GM18873 (cell line): Measurements from ENCODE around the gene SMO.
"Not testable (repeated sequence)": the region's sequence is repeated elsewhere in the genome, so short reads cannot be mapped to it uniquely, and the experiment has no call there.

ENCODE experiments used
- ATAC-seq: cut with Tn5 transposase; IDR thresholded peaks from one replicate; pipeline ENCODE4 v1.9.1; 2021; ENCODE audit warnings: mild to moderate bottlenecking, moderate library complexity, moderate number of reproducible peaks; ENCODE audit not compliant: unreplicated experiment, low FRiP score

SMO gene

DNA sequence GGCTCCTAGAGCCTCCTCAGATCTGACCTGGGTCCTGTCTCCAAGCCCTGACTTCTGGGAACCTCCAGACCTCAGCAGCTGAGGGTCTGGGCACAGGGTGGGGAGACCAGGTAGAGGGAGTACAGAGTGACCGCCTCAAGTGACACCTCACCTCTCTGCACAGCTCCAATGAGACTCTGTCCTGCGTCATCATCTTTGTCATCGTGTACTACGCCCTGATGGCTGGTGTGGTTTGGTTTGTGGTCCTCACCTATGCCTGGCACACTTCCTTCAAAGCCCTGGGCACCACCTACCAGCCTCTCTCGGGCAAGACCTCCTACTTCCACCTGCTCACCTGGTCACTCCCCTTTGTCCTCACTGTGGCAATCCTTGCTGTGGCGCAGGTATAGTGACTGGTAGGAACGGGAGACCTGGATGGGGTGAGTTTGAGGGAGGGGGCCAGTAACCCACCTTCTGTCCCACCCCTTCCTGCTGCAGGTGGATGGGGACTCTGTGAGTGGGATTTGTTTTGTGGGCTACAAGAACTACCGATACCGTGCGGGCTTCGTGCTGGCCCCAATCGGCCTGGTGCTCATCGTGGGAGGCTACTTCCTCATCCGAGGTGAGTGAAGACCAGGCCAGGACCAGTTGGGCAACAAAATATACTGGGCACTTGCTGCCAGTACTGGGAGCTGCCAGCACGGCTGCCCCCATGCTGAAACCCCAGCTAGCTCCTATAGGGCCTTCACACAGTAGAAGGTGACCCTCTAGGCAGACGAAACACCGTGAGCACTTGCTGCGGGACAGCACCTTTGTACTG lies 17.8 kb downstream of the SMO start:
- ATAC-seq = no peak

DNA sequence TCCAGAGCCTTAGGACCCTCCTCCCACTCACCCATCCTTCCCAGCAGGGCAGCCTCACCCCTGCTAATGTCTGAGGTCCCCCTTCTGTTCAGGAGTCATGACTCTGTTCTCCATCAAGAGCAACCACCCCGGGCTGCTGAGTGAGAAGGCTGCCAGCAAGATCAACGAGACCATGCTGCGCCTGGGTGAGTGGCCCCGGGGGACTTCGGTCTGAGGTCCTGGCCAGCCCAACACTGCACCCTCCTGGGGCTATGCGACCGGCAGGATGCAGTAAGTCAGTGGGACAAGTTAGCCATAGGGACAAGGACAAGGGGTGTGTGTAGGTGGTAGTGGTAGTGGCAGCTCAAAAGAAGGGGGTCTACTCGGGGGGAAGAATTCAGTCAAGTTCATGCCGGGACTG lies 20.2 kb downstream of the SMO start:
- ATAC-seq = no peak

GRCh38 chr7:129209067-129209926 lies 20.9 kb downstream of the SMO start:
- ATAC-seq = no peak

- ATAC-seq = no peak
These were observed 22.0 kb downstream of the SMO start for GRCh38 chr7:129210256-129210988.

DNA sequence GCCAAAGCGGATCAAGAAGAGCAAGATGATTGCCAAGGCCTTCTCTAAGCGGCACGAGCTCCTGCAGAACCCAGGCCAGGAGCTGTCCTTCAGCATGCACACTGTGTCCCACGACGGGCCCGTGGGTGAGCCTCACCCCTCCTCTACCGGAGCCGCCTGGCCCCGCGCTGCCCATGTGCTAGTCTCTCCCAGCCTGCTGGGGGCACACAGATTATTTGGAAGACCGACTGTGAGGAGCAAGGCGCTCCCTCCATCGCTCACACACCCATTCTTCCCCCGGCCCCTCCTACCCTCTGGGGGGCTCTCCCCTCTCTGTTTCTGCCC lies 22.5 kb downstream of the SMO start:
- ATAC-seq = no peak

DNA sequence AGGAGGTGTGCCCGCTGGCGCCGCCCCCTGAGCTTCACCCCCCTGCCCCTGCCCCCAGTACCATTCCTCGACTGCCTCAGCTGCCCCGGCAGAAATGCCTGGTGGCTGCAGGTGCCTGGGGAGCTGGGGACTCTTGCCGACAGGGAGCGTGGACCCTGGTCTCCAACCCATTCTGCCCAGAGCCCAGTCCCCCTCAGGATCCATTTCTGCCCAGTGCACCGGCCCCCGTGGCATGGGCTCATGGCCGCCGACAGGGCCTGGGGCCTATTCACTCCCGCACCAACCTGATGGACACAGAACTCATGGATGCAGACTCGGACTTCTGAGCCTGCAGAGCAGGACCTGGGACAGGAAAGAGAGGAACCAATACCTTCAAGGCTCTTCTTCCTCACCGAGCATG lies 23.7 kb downstream of the SMO start:
- ATAC-seq = no peak

DNA sequence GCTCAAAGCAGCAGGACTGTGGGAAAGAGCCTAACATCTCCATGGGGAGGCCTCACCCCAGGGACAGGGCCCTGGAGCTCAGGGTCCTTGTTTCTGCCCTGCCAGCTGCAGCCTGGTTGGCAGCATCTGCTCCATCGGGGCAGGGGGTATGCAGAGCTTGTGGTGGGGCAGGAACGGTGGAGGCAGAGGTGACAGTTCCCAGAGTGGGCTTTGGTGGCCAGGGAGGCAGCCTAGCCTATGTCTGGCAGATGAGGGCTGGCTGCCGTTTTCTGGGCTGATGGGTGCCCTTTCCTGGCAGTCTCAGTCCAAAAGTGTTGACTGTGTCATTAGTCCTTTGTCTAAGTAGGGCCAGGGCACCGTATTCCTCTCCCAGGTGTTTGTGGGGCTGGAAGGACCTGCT lies 24.2 kb downstream of the SMO start:
- no peak for ATAC-seq

DNA sequence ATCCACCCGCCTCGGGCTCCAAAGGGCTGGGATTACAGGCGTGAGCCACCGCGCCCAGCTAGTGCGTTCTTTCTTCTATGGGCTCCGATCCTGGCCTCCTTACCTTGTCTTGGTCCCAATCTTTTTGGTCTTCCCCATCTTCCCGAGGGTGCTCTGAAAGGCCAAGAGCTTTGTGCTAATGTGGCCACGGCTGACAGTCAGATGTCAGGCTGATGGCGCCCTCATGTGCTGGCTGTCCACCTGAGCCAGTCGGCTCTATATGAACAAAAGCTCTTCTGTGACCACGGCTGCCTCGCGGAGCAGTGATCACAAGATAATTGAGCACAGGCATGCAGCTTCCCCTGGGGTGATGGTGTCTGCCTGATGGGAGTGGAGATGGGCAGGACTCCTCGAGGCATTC lies 25.4 kb downstream of the SMO start:
- ATAC-seq = no peak

GRCh38 chr7:129215691-129216090 lies 27.3 kb downstream of the SMO start:
- ATAC-seq = not testable (repeated sequence)

- not testable (repeated sequence) for ATAC-seq
These were observed 27.8 kb downstream of the SMO start for GRCh38 chr7:129216101-129216715.

GRCh38 chr7:129216821-129217416 lies 28.5 kb downstream of the SMO start:
- not testable (repeated sequence) for ATAC-seq

DNA sequence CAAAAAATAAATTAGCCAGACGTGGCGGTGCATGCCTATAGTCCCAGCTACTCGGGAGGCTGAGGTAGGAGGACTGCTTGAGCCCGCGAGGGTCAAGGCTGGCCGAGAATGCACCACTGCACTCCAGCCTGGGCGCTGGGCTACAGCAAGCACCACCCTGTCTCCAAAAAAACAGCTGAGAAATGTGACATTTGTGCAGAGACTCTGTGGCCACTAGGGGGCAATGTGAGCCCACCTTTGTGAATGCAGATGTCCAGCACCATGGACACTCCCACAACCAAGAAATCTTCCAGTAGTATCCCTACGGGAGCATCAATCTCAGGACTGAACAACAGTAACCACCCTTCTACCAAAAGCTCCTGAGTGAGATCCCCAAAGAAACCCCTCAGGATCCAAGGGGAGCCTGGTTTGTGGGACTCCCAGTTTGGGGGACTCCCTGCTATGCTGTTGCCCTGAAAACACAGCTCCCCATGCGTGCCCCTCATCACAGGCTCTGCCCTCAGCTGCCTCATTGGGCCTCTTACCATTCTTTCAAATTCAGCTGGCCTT lies 30.2 kb downstream of the SMO start:
- ATAC-seq = peak; percentile 47

GRCh38 chr7:129219166-129219565 lies 30.7 kb downstream of the SMO start:
- not testable (repeated sequence) for ATAC-seq

- ATAC-seq = no peak
These were observed 33.6 kb downstream of the SMO start for GRCh38 chr7:129222064-129222463.

GRCh38 chr7:129224251-129225205 lies 36.1 kb downstream of the SMO start, which contains the start of gene AHCYL2:
AHCYL2 (plus strand) TSS chr7:129225030.
- ATAC-seq = peak; percentile 74

DNA sequence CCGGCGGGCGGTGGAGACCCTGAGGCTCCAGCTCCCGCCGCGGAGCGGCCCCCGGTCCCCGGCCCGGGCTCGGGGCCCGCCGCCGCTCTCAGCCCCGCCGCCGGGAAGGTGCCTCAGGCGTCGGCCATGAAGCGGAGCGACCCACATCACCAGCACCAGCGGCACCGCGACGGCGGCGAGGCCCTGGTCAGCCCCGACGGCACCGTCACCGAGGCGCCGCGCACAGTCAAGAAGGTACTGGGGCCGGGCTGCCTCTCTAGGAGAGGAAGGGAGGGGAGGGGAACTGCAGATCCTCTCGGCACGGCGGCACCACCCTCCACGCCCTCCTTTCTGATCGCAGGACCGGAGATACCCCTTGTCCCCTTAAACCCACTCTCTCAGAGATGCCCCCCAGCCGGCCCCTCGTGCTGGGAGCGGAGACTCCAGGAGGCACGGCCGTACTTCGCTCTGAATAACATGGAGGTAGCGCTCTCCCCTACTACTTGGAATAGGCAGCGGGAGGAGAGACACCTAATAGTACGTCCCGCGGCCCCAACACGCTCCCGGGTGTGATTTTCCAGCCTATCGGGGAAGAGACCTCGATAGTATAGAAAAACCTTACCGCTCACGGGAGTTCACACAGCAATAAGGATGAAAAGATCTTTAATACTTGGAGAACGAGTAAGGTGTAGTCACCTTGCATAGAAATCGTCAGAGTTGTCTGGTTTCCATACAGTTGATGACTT lies 36.9 kb downstream of the SMO start:
- peak; percentile 22 for ATAC-seq

DNA sequence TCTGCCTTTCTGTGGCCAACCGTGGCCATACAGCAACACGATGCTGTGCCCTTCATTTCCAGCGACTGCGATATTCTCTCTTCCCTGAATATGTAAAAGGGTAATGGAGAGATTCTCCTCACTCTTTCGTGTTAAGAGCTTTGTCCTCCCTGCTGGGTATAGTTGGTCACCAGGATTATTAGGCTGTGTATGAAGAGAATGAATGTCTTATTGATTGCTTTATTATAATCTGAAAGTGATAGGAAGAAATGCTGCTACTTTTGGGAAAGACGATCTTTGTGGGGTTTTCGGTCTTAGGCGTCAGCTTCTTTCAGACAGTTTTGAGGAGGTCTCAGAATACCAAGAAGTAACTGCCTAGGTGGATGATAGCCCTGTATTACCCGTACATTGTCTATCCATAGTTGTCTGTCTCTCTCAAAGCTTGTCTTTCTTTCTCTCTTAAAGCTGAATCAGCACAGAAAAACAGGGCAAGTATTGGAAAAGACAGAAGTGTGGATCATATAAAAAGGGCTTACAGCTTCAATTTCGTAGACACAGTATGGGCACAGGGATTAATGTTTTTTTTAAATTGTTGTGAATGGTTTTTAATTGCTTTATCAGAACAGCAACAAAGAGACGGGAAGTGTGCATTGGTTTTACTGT lies 37.6 kb downstream of the SMO start:
- ATAC-seq = no peak
